GM21381 (cell line): Measurements from ENCODE around the gene CAMK1G.

ENCODE experiments used
- ATAC-seq: cut with Tn5 transposase; IDR thresholded peaks from one replicate; pipeline ENCODE4 v1.9.1; 2021; ENCODE audit warnings: mild to moderate bottlenecking, moderate library complexity; ENCODE audit not compliant: unreplicated experiment

Gene CAMK1G

GRCh38 chr1:209657918-209658317, 74.4 kb downstream of the CAMK1G start:
- no peak for ATAC-seq

GRCh38 chr1:209659909-209660308, 76.4 kb downstream of the CAMK1G start:
- ATAC-seq: peak; percentile 68

GRCh38 chr1:209661071-209661470, 77.6 kb downstream of the CAMK1G start:
- ATAC-seq: no peak

GRCh38 chr1:209662879-209663327, 79.4 kb downstream of the CAMK1G start:
- no peak for ATAC-seq
